ENCODE measurements around the gene PLAAT5. TPM values are rescaled to one million over a fixed set of nuclear protein-coding genes. Genes with fewer than 3 reads are reported as not detected.

PLAAT5 gene
- total RNA-seq, 1 experiment from 2014 or later: not detected

GRCh38 chr11:63536669-63537292 lies 45.8 kb upstream of the PLAAT5 start, which contains the start of gene PLAAT4:
TSS of gene PLAAT4 (plus strand) at chr11:63536808. CDS start at chr11:63536869, 61 bp downstream.
- H4K20me1 ChIP-seq (ENCODE audit: insufficient read depth): no peaks in the 10 kb centered on the region
- ChIA-PET RAD21 (ENCODE audit: low non-redundant PET in 1 of 2, low total read pairs in 2 of 2, uncharacterized antibody in 2 of 2, unreplicated experiment in 2 of 2) (no interaction called here), POLR2A (no interaction called here), CTCF (no interaction called here)
- intact Hi-C loops (cut with micrococcal nuclease): no loop called here
- no peaks in the 10 kb centered on the region for H3K9me3 ChIP-seq (ENCODE audit: control insufficient read depth in 1 of 2, insufficient read depth in 1 of 2, low read depth in 1 of 2, low read length in 2 of 2)
- DNase-seq (ENCODE audit: low read depth, low spot score) (no peak), ATAC-seq (no peak)
- H3K27me3 ChIP-seq (ENCODE audit: insufficient read depth, low read length): no peaks in the 10 kb centered on the region; the same call in 1 of the 2 replicates
- H3K36me3 ChIP-seq (ENCODE audit: control insufficient read depth in 1 of 2, insufficient read depth in 2 of 2, low read length in 2 of 2): no peaks in the 10 kb centered on the region
- H3K79me2 ChIP-seq (ENCODE audit: insufficient read depth, low read length): no peaks in the 10 kb centered on the region
- H3K9ac ChIP-seq (ENCODE audit: low read length): no peak within 1 kb of the TSS
- H3K27ac ChIP-seq (ENCODE audit: low read depth, low read length): no peak within 1 kb of the TSS
- no peaks in the 10 kb centered on the region for H3K9me2 ChIP-seq (ENCODE audit: insufficient read depth)
- peaks cover 0 to under 1% of the 10 kb centered on the region in 2 experiments; a peak in 2 of 4 replicates for H3K4me1 ChIP-seq (ENCODE audit: control insufficient read depth in 1 of 2, insufficient read depth in 2 of 2, low read length in 2 of 2)
- H2AFZ ChIP-seq (ENCODE audit: low read depth, low read length, poor library complexity, severe bottlenecking): no peak within 1 kb of the TSS
- no peak for TF ChIP-seq SIN3A (IDR thresholded peaks at IDR 0.05; ENCODE audit: low read depth)
- TF ChIP-seq CEBPB (IDR thresholded peaks at IDR 0.05; ENCODE audit: low read depth): no peak
- no peak for TF ChIP-seq ZNF274 (IDR thresholded peaks at IDR 0.05; ENCODE audit: low read depth, low read length)
- TF ChIP-seq MAX (IDR thresholded peaks at IDR 0.05): no peak
- no peak for TF ChIP-seq EGR1 (IDR thresholded peaks at IDR 0.05; ENCODE audit: low read depth)
- no peak for TF ChIP-seq JUND (IDR thresholded peaks at IDR 0.05)
- TF ChIP-seq TCF7L2 (IDR thresholded peaks at IDR 0.05; ENCODE audit: borderline replicate concordance, extremely low read depth, insufficient read depth, insufficient read length): no peak
- TF ChIP-seq EZH2phosphoT487 (IDR thresholded peaks at IDR 0.05; ENCODE audit: borderline replicate concordance): no peak
- TF ChIP-seq SP1 (IDR thresholded peaks at IDR 0.05; ENCODE audit: low read depth): no peak
- TF ChIP-seq YY1 (IDR thresholded peaks at IDR 0.05; ENCODE audit: extremely low read depth, insufficient replicate concordance, low read depth, low read length): no peak
- TF ChIP-seq ZBTB33 (IDR thresholded peaks at IDR 0.05; ENCODE audit: extremely low read depth, insufficient replicate concordance, low read length): no peak
- no peak for TF ChIP-seq ZFX (IDR thresholded peaks at IDR 0.05)
- TF ChIP-seq ELF1 (IDR thresholded peaks at IDR 0.05; ENCODE audit: borderline replicate concordance, low read depth): no peak
- no peak for TF ChIP-seq FOSL1 (IDR thresholded peaks at IDR 0.05; ENCODE audit: low read depth)
- no peak for TF ChIP-seq POLR2AphosphoS5 (IDR thresholded peaks at IDR 0.05; ENCODE audit: low read depth, low read length)
- no peak for TF ChIP-seq SRF (IDR thresholded peaks at IDR 0.05; ENCODE audit: low read depth)
- no peak for TF ChIP-seq CBX3 (IDR thresholded peaks at IDR 0.05; ENCODE audit: low read depth)
- BruUV-seq (replicated peaks): no TSS peak
- peak within 1 kb of the TSS; percentile 27; the same call in 1 of the 2 replicates for H3K4me2 ChIP-seq (ENCODE audit: low read length)
- no peak within 1 kb of the TSS for H3K4me3 ChIP-seq (replicated peaks in 1 of 2; ENCODE audit: low read depth in 1 of 2, low read length in 2 of 2)

Data from HCT116 (cell line).